ENCODE measurements around the gene ARFGAP1.

The ARFGAP1 gene

GRCh38 chr20:63272105-63273058 is at the start of gene ARFGAP1:
Gene ARFGAP1 (plus strand): TSS chr20:63272813. CDS start chr20:63275581, 2,768 bp downstream.
- no peak for TF ChIP-seq CTCF (IDR thresholded peaks at IDR 0.05; ENCODE audit: borderline replicate concordance, insufficient read depth, low read depth, low read length)

DNA sequence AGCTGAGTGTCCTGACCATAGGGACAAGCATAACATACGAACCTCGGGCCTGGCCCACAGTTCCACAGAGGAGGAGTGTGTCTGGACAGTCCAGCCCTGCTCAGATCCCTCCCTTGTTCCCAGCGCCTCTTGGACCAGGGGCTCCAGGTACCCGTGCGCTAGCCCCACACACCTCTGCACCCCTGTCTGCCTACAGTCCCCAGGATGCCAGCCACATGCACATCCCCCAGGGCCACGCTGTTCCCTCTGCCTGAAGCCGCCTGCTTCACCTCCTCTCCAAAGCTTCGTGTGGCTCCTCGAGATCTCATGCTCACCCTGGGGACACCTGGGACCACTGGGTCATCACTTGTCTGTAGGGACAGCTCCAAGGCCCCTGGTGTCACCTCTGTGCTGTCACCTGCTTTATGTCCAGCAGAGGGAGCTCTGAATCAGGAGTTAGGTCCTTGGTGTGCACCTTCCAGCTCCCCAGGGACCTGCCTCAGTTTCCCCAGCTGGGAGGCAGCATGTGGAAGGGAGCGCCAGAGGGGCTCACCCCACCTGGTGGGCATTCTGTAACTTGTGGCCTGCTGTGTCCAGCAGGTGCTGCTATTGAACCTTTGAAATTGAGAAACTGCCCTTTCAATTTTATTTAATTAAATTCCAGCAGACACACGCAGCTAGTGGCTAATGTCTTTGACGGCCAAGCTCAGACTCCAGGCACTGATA is 49.3 kb upstream of the ARFGAP1 start:
- H3K4me3 ChIP-seq (ENCODE audit: low read depth, low read length), result no peak overlapping the region
- peak; percentile 78 for TF ChIP-seq CTCF (IDR thresholded peaks at IDR 0.05; ENCODE audit: borderline replicate concordance, insufficient read depth, low read depth, low read length)

More at GRCh38 chr20:63272105-63273058, at the start of gene ARFGAP1:
- peak within 1 kb of the TSS; percentile 59 for H3K4me3 ChIP-seq (ENCODE audit: low read depth, low read length)

DNA sequence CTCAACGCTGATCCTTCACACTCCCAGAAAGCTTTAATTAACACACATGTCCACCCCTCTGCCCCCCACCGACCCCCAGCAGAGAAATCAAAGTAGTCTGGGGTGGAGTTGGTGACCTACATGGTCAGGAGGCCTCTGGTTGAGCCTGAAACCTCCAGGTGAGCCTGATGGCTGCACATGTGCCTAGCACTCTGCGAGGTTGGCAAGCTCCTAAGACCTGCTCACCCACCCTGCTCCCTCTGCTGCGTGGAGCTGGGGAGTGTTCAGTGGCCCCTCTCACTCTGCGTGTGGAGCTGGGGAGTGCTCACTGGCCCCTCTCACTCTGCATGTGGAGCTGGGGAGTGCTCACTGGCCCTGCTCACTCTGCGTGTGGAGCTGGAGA is 48.8 kb upstream of the ARFGAP1 start:
- no peak for TF ChIP-seq CTCF (IDR thresholded peaks at IDR 0.05; ENCODE audit: borderline replicate concordance, insufficient read depth, low read depth, low read length)
- H3K4me3 ChIP-seq (ENCODE audit: low read depth, low read length), result no peak overlapping the region

DNA sequence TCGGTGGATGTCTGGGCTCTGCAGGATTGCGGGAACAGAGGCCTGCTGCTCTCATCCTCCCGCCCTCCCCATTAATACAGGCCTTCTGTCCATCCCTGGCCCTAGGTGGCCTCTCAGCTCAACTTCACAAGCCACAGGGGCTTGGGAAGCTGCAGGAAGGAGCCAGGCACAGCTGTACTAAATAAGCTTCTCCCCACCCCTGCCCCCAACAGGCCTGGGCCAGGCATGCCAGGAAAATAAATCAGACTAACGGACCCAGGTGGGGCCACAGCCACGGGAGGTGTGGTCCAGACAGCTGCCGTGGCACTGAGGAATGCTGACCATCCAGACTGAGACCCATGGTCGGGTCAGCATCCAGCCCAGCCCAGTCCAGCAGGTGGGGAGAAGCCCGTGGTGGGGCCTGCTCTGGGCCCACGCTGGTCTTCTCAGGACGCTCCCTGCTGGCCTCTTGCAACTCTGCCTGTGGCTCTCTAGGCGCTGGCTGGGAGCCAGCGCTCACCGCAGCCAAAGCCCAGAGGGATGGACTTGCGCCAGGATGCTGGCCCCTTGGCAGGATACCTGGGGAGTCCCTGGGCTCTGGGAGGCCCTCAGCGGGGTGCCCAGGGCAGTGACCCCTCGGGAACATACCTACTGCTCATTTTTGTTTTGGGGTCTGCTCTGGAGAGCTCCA is 48.1 kb upstream of the ARFGAP1 start:
- TF ChIP-seq CTCF (IDR thresholded peaks at IDR 0.05; ENCODE audit: borderline replicate concordance, insufficient read depth, low read depth, low read length), result no peak
- no peak overlapping the region for H3K4me3 ChIP-seq (ENCODE audit: low read depth, low read length)

GRCh38 chr20:63225082-63225454 is 47.5 kb upstream of the ARFGAP1 start:
- H3K4me3 ChIP-seq (ENCODE audit: low read depth, low read length), result no peak overlapping the region
- TF ChIP-seq CTCF (IDR thresholded peaks at IDR 0.05; ENCODE audit: borderline replicate concordance, insufficient read depth, low read depth, low read length), result no peak

DNA sequence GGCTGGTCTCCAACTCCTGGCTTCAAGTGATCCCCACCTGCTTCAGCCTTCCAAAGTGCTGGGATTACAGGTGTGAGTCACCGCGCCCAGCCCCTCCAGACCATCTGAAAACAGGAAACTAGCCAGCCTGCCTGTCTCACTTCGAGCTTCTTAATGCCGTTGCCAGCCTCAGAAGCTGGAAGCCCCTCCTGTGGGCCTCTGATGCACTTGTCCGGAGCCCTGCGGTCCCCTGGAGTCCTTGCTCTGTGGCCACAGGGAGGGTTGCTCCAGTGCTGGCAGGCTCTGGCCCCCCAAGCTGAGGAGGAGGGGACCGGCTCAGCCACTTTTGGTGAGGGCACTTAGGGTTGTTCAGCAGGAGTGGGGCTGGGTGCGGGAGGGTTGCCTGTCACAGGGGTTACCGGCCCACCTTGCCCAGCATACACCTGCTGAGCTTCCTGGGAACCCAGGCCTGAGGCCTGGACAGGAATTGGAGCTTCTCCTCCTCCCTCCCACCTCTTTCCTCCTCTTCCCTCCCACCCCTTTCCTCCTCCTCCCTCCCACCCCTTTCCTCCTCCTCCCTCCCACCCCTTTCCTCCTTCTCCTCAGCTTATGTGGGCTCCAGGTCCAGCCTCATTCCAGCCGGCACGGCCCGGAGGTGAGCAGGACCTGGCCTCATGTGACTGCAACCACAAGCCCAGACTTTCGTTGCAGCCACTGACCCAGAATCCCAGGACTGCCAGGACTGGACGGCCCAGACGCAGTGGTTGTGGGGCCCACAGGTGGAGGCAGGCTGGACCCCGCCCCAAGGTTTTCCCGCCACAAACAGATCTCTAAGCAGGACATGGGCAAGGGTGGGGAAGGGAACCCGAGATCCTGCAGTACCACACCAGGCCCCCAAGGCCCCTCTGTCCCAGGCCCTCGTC is 46.3 kb upstream of the ARFGAP1 start:
- no peak overlapping the region for H3K4me3 ChIP-seq (ENCODE audit: low read depth, low read length)
- no peak for TF ChIP-seq CTCF (IDR thresholded peaks at IDR 0.05; ENCODE audit: borderline replicate concordance, insufficient read depth, low read depth, low read length)
